ENCODE data around the gene ARSG. TPM values are rescaled to one million over a fixed set of nuclear protein-coding genes. Genes with fewer than 3 reads are reported as not detected.

ARSG gene
- total RNA-seq, 4 donors from 2014 or later = 3.1 to 6.8 (median 4.4) TPM

DNA sequence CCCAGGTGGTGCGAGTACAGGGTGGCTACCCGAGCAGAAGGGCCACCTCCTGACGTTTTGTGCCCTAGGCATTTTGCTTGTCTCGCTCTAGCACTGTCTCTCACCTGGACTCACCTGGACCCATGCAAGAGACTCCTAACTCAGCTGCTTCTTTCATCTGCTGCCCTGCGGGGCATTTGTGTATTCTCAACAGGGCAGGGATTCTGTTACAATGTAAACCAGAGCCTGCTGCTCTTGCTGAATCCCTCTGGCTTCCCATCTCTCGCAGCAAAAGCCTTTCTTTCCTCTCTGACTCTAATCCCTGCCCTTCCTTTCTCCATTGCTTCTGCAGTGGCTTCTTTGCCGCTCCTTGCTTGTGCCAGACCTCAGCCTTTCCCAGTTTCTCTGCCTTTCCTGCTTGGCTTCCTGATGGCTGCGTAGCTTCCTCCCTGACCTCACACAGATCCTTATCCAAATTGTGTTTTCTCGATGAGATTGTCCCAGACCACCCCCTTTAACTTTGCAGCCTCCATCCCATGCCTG is 10.2 kb downstream of the ARSG start:
- TF ChIP-seq CTCF (IDR thresholded peaks at IDR 0.05; ENCODE audit: low read depth) = no peak

DNA sequence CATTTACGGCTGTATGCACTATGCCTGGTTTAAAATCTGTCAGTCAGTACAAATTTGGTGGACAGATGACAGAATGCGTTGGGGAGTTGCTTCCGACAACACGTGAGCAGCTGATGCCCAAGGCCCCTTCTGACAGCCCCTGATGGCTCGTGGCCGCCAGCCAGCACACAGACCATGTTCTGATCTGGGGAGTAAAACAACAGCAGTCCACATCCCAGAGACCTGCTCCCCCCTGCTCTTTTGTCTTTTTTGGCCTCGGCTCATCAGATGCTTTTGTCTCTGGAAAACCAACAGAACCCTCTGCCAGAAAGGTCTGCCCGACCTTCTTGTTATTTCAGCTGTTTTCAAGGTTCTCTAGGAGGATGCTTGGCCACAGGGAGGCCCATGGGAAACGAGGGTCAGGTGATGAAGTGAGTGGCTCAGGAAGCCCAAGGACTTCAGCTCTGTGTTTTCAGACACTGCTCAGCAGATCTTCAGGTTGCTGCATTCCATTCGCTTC is 10.8 kb downstream of the ARSG start:
- TF ChIP-seq CTCF (IDR thresholded peaks at IDR 0.05; ENCODE audit: low read depth) = no peak

- TF ChIP-seq CTCF (IDR thresholded peaks at IDR 0.05; ENCODE audit: low read depth) = no peak
These were observed 11.4 kb downstream of the ARSG start for GRCh38 chr17:68302666-68303065.

- no peak for TF ChIP-seq CTCF (IDR thresholded peaks at IDR 0.05; ENCODE audit: low read depth)
These were observed 13.4 kb downstream of the ARSG start for GRCh38 chr17:68304706-68305105.

- no peak for TF ChIP-seq CTCF (IDR thresholded peaks at IDR 0.05; ENCODE audit: low read depth)
These were observed 13.8 kb downstream of the ARSG start for GRCh38 chr17:68305142-68305541.

DNA sequence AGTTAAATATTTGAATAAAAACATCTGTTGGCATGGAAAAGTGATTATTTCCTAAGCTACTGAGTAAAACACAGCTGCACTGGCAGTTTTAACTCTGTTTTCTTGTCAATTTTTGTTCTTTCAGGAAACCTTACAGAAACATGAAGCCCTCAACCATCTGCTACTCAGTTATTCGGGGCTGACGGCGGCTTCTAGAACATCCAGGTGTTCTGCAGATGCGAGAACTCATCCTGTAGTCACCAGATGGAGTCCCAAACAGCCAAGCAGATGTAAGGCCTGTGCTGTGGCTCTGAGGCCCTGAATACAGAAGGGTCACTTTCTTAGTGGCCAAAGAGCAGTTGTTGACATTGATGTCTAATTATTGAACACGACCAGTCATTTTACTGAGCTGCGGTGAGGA is 15.5 kb downstream of the ARSG start:
- no peak for TF ChIP-seq CTCF (IDR thresholded peaks at IDR 0.05; ENCODE audit: low read depth)

DNA sequence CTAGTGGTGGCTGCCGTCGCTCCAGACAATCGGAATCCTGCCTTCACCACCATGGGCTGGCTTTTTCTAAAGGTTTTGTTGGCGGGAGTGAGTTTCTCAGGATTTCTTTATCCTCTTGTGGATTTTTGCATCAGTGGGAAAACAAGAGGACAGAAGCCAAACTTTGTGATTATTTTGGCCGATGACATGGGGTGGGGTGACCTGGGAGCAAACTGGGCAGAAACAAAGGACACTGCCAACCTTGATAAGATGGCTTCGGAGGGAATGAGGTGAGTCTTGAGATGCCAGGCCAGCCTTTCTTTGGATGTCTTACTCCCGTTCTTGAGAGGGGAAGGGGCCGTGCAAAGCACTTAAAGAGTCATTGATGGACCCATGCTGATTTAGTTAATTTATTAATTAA is 16.1 kb downstream of the ARSG start:
- no peak for TF ChIP-seq CTCF (IDR thresholded peaks at IDR 0.05; ENCODE audit: low read depth)

Measured in subcutaneous adipose tissue (tissue), 4 donors.